ENCODE measurements around the gene ITGB4.

ITGB4 gene

DNA sequence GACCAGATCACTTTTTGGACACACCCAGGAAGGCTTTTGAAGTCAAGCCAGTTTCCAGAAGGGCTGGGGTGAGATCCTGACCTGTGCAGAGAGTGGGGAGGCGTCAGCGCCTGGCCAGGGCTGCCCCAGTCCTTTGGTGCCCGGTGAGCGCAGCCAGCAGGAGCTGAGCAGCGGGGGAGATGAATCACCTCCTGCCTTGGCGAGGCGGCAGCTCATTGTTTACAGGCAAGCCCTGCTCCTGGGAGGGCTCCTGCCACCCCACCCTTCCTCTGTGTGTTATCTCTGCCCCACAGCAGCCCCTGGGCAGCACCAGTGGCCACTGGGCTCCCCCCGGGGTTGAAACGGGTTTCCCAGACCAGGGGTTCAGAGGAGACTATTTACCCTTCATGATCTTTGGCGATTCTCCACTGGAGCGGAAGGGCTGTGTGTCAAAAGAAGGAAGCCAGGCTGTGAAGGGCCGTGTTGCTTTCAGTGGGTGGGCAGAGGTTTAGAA, 14.1 kb upstream of the ITGB4 start:
- TF ChIP-seq, protein P1, sequence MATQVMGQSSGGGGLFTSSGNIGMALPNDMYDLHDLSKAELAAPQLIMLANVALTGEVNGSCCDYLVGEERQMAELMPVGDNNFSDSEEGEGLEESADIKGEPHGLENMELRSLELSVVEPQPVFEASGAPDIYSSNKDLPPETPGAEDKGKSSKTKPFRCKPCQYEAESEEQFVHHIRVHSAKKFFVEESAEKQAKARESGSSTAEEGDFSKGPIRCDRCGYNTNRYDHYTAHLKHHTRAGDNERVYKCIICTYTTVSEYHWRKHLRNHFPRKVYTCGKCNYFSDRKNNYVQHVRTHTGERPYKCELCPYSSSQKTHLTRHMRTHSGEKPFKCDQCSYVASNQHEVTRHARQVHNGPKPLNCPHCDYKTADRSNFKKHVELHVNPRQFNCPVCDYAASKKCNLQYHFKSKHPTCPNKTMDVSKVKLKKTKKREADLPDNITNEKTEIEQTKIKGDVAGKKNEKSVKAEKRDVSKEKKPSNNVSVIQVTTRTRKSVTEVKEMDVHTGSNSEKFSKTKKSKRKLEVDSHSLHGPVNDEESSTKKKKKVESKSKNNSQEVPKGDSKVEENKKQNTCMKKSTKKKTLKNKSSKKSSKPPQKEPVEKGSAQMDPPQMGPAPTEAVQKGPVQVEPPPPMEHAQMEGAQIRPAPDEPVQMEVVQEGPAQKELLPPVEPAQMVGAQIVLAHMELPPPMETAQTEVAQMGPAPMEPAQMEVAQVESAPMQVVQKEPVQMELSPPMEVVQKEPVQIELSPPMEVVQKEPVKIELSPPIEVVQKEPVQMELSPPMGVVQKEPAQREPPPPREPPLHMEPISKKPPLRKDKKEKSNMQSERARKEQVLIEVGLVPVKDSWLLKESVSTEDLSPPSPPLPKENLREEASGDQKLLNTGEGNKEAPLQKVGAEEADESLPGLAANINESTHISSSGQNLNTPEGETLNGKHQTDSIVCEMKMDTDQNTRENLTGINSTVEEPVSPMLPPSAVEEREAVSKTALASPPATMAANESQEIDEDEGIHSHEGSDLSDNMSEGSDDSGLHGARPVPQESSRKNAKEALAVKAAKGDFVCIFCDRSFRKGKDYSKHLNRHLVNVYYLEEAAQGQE (IDR thresholded peaks at IDR 0.05; ENCODE audit: insufficient replicate concordance, low read depth) = no peak
- TF ChIP-seq GABPA (IDR thresholded peaks at IDR 0.05; ENCODE audit: low read depth) (no peak), SPI1 (IDR thresholded peaks at IDR 0.05; ENCODE audit: borderline replicate concordance, low read depth) (no peak)
- no peak for DNase-seq (ENCODE audit: low read depth in 1 of 2, low spot score in 1 of 2)
- no peak overlapping the region for H3K4me3 ChIP-seq (replicated peaks; ENCODE audit: insufficient read depth, low read length)
- no peak overlapping the region for H3K27ac ChIP-seq (replicated peaks)
- H3K27me3 ChIP-seq (ENCODE audit: insufficient read depth, poor library complexity, severe bottlenecking) = no peaks in the 10 kb centered on the region

DNA sequence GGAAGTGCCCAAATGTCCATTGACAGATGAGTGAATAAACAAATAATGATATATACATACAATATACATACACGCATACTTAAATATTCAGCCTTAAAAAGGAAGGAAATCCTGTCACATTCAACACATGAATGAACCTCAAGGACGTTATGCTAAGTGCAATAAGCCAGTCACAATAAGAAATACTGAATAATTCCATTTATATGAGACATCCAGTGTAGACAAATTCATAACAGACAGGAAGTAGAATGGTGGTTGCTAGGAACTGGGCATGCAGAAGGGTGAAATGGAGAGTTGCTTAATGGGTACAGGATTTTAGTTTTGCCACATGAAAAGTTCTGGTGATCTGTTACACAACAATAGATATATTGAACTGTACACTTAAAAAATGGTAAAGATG, 8.8 kb upstream of the ITGB4 start:
- TF ChIP-seq POLR2AphosphoS5 (IDR thresholded peaks at IDR 0.05; ENCODE audit: low read depth) (no peak), GABPA (IDR thresholded peaks at IDR 0.05; ENCODE audit: low read depth) (no peak), SPI1 (IDR thresholded peaks at IDR 0.05; ENCODE audit: borderline replicate concordance, low read depth) (no peak)
- TF ChIP-seq, protein P2, sequence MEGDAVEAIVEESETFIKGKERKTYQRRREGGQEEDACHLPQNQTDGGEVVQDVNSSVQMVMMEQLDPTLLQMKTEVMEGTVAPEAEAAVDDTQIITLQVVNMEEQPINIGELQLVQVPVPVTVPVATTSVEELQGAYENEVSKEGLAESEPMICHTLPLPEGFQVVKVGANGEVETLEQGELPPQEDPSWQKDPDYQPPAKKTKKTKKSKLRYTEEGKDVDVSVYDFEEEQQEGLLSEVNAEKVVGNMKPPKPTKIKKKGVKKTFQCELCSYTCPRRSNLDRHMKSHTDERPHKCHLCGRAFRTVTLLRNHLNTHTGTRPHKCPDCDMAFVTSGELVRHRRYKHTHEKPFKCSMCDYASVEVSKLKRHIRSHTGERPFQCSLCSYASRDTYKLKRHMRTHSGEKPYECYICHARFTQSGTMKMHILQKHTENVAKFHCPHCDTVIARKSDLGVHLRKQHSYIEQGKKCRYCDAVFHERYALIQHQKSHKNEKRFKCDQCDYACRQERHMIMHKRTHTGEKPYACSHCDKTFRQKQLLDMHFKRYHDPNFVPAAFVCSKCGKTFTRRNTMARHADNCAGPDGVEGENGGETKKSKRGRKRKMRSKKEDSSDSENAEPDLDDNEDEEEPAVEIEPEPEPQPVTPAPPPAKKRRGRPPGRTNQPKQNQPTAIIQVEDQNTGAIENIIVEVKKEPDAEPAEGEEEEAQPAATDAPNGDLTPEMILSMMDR (IDR thresholded peaks at IDR 0.05; ENCODE audit: insufficient read depth, low read length) = no peak
- TF ChIP-seq, protein P1 (IDR thresholded peaks at IDR 0.05; ENCODE audit: insufficient replicate concordance, low read depth) = no peak
- no peak overlapping the region for H3K27ac ChIP-seq (replicated peaks)
- no peaks in the 10 kb centered on the region for H3K27me3 ChIP-seq (ENCODE audit: insufficient read depth, poor library complexity, severe bottlenecking)
- no peak for DNase-seq (ENCODE audit: low read depth in 1 of 2, low spot score in 1 of 2)
- no peak overlapping the region for H3K4me3 ChIP-seq (replicated peaks; ENCODE audit: insufficient read depth, low read length)

DNA sequence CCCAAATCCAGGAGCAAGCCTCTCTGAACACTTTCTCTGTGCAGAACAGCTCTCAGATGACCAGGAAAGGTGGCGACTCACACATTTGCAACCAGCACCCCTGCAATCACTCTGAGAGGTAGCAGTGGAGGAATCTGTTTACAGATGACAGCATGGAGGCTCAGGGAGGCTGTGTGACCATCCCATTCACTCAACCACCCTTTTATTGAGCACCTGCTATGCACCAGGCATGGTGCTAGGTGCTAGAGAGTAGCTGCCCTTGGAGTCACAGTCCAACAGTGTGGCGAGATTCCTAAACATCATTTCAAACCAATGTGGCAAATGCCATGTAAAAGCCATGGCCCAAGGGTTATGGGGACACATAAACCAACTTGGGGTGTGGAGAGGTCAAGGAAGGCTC, 1.5 kb upstream of the ITGB4 start:
- DNase-seq (ENCODE audit: low read depth in 1 of 2, low spot score in 1 of 2) = no peak
- TF ChIP-seq SPI1 (IDR thresholded peaks at IDR 0.05; ENCODE audit: borderline replicate concordance, low read depth) (no peak), POLR2AphosphoS5 (IDR thresholded peaks at IDR 0.05; ENCODE audit: low read depth) (no peak), GABPA (IDR thresholded peaks at IDR 0.05; ENCODE audit: low read depth) (no peak)
- TF ChIP-seq, protein P1 (IDR thresholded peaks at IDR 0.05; ENCODE audit: insufficient replicate concordance, low read depth) = no peak
- TF ChIP-seq, protein P2 (IDR thresholded peaks at IDR 0.05; ENCODE audit: insufficient read depth, low read length) = no peak
- Histone ChIP-seq H3K27ac (replicated peaks) (no peak overlapping the region), H3K27me3 (ENCODE audit: insufficient read depth, poor library complexity, severe bottlenecking) (peaks cover 16% of the 10 kb centered on the region), H3K4me3 (replicated peaks; ENCODE audit: insufficient read depth, low read length) (no peak overlapping the region)

Data from HL-60 (cell line).